GM21825 (cell line): Measurements from ENCODE around the gene PARP14.
"Not testable (repeated sequence)": the region's sequence is repeated elsewhere in the genome, so short reads cannot be mapped to it uniquely, and the experiment has no call there.

Experiments
- ATAC-seq: cut with Tn5 transposase; IDR thresholded peaks from one replicate; pipeline ENCODE4 v1.9.1; 2021; ENCODE audit warnings: mild to moderate bottlenecking, moderate library complexity; ENCODE audit not compliant: unreplicated experiment

Gene PARP14, protein sequence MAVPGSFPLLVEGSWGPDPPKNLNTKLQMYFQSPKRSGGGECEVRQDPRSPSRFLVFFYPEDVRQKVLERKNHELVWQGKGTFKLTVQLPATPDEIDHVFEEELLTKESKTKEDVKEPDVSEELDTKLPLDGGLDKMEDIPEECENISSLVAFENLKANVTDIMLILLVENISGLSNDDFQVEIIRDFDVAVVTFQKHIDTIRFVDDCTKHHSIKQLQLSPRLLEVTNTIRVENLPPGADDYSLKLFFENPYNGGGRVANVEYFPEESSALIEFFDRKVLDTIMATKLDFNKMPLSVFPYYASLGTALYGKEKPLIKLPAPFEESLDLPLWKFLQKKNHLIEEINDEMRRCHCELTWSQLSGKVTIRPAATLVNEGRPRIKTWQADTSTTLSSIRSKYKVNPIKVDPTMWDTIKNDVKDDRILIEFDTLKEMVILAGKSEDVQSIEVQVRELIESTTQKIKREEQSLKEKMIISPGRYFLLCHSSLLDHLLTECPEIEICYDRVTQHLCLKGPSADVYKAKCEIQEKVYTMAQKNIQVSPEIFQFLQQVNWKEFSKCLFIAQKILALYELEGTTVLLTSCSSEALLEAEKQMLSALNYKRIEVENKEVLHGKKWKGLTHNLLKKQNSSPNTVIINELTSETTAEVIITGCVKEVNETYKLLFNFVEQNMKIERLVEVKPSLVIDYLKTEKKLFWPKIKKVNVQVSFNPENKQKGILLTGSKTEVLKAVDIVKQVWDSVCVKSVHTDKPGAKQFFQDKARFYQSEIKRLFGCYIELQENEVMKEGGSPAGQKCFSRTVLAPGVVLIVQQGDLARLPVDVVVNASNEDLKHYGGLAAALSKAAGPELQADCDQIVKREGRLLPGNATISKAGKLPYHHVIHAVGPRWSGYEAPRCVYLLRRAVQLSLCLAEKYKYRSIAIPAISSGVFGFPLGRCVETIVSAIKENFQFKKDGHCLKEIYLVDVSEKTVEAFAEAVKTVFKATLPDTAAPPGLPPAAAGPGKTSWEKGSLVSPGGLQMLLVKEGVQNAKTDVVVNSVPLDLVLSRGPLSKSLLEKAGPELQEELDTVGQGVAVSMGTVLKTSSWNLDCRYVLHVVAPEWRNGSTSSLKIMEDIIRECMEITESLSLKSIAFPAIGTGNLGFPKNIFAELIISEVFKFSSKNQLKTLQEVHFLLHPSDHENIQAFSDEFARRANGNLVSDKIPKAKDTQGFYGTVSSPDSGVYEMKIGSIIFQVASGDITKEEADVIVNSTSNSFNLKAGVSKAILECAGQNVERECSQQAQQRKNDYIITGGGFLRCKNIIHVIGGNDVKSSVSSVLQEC (N-terminal part only)

DNA sequence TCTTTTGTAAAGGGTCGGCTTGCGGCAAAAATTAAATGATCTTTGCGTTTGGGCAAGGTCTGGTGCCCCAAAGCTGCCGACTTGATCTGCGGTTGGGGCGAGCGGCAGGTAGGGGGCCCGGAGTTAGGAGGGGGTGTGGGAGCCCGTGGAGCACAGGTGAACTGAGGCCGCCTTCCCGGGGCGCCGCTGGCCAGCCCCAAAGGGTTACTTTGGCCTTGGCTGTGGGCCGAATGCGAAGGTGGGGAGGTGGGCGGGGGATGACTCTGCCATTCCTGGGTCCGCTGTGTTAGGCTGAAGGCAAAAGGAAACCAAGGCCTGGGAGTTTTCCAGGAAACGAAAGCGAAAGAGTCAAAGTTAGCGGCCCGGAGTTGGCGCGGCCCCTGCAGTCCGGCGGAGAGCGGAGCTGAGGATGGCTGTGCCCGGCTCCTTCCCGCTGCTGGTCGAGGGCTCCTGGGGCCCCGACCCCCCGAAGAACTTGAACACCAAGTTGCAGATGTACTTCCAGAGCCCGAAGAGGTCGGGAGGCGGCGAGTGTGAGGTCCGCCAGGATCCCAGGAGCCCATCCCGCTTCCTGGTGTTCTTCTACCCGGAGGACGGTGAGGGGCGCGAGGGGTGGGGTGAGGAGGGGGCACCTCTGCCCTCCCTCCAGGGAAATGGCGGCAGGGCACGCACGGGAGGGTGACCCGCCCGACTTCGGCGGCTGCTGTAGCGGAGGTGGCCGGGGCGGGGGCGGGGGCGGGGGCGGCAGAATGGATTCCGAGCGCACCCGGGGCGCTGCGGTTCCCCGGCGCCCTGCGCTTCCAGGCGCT, at the start of gene PARP14:
Gene PARP14 (plus strand): TSS at position 365 of the 809 bp plus-strand sequence. CDS start 45 bp downstream, at position 410.
- ATAC-seq, result peak; percentile 46

DNA sequence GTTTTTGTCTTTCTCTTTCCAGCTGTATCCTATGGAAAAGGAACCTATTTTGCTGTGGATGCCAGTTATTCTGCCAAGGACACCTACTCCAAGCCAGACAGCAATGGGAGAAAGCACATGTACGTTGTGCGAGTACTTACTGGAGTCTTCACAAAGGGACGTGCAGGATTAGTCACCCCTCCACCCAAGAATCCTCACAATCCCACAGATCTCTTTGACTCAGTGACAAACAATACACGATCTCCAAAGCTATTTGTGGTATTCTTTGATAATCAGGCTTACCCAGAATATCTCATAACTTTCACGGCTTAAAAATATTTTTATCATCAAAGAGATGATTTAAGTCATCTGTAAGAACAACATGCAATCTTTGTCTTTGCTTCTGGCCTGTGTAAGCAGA, 44.9 kb upstream of the PARP14 start:
- no peak for ATAC-seq

DNA sequence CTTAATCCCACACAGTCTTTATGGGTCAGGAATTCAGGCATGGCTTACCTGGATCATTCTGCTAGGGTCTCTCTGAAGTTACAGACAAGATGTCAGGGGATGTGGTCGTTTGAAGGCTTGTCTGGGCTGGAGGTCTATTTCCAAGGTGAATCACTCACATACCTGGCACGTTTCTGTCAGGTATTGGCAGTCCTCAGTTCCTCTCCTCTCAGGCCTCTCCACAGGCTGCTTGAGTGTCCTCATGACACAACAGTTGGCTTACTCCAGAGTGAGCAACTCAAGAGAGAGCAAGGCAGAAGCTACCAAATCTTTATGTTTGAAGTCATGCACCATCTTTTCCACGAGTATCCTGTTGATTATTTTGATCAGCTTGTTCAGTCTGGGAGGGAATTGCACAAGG, 43.9 kb upstream of the PARP14 start:
- ATAC-seq, result no peak

DNA sequence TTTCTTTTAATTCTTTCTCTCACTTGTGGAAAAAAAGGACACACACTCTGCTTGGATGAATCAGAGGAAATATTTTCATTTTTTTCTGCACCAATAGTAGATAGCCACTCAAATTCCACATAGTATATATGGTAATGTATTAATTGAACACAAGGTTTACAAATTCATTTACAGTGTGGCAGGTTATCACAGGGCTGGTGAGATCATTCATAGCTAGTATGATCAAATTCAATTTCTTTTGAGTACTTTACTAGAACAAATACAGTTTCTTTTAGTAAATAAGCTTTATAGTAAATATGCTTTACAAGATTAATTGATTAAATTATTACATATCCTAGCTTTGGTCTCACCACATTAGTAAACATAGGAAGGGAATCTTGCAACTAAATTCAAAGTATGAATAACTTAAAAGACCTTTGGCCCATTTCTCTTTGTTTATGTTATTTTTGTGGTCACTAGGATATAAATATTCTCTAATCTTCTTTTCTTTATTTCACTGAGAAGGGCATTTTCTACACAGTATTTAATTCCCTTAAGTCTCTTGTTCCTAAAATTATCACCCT, 40.1 kb upstream of the PARP14 start:
- ATAC-seq, result no peak

DNA sequence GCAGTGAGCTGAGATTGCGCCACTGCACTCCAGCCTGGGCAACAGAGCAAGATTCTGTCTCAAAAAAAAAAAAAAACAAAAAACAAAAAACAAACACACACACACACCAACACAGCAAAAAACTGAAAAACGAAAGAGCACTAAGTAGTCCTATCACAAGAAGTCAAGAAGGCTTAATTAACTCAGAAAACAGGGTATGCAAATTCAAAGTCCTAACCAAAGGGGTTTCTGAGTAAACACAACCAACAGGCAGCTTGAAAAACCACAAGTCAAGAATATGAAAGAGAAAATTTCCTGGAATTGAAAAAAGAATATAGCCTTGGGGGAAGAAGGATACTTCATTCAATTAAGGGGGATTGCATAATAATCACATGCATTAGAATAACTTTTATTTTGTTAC, 37.7 kb upstream of the PARP14 start:
- peak; percentile 70 for ATAC-seq

DNA sequence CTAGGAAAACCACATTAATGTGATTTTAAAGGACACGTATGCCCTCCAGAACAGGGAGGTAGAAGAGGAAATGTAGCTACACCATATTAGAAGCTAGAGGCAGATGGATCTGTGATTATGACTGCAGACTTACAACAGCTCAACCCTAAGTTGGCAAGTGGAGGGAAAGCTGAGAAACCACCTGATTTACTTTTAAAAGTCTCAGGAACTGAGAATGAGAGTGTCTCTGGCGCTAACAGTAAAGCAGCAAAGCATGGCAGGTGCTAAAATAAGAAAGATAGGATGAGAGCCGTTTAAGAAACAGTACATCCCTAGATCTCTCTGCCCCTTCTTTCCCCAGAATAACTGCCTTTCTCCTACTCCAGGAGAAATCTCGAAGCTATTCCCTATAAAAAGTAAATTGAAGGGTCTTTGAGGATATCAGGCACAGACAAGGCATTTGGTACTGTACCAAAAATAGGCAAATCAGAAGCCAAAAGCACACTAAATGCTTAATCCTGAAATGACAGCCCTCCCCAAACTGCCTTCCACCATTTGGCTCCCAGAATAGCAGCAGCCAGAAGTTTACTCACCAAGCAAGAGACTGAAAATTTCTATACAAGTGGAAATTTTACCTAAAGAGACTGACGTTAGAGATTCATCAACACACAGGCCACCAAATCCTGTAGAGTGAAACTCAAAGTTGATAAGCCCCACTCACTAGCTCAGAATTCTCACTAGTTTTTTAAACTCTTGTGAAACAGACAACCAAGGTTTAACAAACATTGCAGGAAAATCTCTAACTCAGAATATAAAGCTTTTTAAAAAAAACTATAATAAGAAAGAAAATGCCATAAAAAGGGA, 34.3 kb upstream of the PARP14 start:
- peak; percentile 52 for ATAC-seq

DNA sequence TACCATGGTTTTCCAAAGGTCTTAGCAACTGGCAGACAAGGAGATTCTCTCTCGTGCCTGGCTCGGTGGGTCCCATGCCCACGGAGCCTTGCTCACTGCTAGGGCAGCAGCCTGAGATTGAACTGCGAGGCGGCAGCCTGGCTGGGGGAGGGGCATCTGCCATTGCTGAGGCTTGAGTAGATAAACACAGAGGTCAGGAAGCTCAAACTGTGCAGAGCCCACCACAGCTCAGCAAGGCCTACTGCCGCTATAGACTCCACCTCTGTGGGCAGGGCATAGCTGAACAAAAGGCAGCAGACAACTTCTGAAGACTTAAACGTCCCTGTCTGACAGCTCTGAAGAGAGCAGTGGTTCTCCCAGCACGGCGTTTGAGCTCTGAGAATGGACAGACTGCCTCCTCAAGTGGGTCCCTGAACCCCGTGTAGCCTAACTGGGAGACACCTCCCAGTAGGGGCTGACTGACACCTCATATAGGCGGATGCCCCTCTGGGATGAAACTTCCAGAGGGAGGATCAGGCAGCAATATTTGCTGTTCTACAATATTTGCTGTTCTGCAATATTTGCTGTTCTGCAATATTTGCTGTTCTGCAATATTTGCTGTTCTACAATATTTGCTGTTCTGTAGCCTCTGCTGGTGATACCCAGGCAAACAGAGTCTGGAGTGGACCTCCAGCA, 29.3 kb upstream of the PARP14 start:
- not testable (repeated sequence) for ATAC-seq

DNA sequence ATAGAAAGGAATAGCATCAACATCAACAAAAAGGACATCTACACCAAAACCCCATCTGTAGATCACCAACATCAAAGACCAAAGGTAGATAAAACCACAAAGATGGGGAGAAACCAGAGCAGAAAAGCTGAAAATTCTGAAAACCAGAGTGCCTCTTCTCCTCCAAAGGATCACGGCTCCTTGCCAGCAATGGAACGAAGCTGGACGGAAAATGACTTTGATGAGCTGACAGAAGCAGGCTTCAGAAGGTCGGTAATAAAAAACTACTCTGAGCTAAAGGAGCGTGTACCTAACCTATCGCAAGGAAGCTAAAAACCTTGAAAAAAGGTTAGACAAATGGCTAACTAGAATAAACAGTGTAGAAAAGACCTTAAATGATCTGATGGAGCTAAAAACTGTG, 28.7 kb upstream of the PARP14 start:
- ATAC-seq, result not testable (repeated sequence)

DNA sequence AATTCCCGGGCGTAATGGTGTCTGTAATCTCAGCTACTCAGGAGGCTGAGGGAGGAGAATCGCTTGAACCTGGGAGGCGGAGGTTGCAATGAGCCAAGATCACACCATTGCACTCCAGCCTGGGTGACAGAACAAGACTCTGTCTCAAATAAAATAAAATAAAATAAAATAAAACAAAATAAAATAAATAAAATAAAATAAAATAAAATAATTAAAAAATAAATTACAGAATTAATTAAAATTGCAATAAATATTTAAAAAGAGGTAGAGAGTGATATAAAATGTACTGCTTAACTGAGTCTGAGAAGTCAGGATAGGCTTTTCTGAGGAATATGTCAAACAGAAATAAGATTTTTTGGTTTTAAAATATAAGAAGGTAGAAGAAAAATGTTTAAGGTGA, 22.3 kb upstream of the PARP14 start:
- ATAC-seq, result not testable (repeated sequence)

DNA sequence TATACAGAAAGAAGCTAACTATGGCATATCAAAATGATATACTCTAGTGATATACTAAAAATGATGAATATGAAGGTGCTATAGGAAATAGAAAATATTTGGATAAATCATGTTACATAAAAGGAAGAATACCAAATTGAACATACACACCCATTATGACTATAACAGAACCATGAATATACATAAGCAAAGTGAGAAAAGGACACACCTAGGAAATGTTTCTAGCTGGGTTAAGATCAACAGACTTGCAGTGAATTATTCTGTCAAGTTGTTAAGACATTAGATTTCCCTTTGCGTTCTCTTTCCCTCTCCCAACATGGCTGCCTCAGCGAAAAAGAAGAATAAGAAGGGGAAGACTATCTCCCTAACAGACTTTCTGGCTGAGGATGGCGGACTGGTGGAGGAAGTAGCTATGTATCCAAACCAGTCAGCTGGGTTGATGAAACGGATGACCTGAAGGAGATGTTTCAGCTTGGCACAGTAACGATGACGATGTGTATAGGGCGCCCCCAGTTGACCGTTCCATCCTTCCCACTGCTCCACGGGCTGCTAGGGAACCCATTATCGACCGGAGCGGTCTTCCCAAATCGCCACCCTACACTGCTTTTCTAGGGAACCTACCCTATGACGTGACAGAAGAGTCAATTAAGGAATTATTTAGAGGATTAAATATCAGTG, 20.2 kb upstream of the PARP14 start:
- no peak for ATAC-seq

DNA sequence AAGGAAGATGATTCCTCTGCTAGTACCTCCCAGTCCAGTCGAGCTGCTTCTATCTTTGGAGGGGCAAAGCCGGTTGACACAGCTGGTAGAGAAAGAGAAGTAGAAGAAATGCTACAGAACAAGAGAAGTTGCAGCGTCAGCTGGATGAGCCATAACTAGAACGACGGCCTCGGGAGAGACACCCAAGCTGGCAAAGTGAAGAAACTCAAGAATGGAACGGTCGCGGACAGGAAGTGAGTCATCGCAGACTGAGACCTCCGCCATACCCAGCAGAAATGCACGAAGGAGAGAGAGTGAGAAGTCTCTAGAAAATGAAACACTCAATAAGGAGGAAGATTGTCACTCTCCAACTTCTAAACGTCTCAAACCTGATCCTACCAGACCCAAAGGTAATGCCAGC, 19.0 kb upstream of the PARP14 start:
- ATAC-seq, result no peak

DNA sequence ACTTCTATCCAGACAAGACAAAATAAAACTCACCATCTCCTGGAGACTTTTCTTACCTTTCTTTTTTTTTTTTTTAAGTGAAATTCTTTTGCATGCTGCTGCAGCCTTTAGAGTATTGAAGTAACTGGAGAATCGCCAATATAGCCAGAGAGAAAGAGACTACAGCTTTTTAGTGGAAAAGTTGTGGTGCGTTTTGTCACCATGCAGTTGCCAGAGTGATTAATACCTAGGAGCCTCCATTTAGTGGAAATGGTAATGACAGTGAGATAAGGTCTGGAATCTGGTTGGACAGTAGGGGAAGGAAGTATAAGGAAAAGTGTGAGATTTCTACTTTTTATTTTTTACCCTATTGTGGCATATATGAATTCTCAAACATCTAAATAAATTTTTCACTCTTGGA, 18.1 kb upstream of the PARP14 start:
- ATAC-seq, result no peak

DNA sequence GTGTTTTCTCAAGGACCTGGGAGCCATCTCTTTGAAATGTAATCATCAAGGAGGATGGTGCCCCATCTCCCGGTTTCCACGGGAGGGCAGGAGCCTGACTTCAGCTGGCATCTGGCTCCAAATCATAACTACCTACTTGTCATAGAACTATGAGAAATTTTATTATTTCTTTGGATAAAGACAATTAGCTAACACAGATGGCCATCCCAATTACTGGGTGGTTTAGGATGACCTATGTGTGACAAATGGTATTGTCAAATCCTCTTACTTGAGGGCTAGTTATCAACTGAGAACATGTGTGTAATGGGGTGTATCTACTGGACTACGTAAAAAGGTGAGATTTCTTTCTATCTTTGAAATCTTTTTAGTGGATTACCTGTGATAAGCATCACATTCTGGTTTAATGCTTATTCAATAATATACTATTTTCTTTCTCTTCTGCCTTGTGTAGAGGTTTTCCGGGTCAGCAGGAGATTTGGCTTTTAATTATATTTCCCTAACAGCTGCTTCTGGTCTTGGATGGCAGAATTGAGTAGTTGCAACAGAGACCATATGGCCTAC, 15.3 kb upstream of the PARP14 start:
- ATAC-seq, result no peak

DNA sequence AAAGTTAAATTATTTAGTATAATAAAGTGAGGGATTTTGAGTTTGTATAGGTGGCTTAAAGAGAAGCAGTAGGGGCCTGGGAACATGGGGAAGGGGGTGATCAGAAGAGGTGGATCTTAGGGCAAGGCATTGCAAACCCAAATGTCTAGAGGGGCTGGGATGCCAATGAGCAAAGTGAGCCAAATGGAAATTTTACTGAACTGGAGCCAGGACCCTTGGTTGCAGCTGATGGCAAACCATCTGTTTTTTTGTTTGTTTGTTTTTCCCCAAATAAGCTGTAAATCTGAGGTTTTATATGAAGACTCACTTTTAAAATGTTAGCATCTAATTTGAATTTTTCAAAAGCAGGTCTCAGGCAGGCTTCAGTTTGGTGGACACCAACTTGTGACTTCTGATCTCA, 14.8 kb upstream of the PARP14 start:
- no peak for ATAC-seq

DNA sequence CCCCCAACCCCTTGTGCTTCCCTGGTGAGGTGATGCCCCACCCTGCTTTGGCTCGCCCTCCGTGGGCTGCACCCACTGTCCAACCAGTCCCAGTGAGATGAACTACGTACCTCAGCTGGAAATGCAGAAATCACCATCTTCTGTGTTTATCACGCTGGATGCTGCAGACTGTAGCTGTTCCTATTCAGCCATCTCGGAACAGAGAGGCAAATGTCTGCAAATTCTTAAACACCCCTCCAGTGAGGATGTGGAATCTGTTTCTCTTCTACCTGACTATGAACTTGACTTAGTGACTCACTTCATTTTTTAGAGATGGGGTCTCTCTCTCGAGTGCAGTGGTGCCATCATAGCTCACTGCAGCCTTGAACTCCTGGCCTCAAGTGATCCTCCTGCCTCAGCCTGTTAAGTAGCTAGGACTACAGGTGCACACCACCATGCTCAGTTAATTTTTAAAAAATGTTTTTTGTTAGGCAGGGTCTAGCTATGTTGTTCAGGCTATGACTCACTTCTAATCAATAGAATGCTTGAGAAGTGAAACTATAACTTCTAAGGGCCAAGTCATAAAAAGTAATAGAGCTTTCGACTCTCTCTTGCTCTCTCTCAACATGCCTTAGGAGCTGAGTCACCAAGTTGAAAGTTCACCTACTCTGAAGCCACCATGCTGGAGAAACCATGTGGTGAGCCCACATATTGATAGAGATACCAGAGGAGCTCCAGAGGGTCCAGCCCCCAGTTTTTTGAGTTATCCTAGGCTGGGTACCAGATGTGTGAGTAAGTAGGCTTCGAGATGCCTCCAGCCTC, 11.5 kb upstream of the PARP14 start:
- peak; percentile 83 for ATAC-seq

DNA sequence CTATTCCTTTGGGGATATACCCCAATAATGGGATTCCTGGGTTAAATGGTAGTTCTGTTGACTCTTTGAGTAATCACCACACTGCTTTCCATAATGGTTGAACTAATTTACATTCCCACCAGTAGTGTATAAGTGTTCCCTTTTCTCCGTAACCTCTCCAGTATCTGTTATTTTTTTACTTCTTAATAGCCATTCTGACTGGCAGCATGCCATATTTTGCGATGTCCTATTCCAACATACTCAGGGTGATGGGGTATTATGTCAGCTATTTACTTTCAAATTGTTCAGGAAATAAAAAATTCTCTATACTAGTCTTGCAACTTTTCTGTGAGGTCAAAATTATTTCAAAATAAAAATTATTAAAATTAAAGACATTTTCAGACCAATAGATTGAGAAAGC, 9.1 kb upstream of the PARP14 start:
- ATAC-seq, result no peak

DNA sequence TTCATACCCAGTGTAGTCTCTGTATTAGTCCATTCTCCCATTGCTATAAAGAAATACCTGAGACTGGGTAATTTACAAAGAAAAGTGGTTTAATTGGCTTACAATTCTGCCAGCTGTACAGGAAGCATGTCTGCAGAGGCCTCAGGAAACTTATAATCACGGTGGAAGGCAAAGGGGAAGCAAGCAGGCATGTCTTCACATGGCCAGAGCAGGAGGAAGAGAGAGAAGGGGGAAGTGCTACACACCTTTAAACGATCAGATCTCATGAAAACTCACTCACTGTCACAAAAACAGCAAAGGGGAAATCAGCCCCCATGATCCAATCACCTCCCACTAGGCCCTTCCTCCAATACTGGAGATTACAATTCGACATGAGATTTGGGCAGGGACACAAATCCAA, 6.3 kb upstream of the PARP14 start:
- no peak for ATAC-seq
